NCI-H510A (cell line): ENCODE measurements around the gene PGAM2.

Experiments used
- DNase-seq: peaks from one replicate; lab custom pipeline; 2025; lab: John Stamatoyannopoulos, UW

The PGAM2 gene

DNA sequence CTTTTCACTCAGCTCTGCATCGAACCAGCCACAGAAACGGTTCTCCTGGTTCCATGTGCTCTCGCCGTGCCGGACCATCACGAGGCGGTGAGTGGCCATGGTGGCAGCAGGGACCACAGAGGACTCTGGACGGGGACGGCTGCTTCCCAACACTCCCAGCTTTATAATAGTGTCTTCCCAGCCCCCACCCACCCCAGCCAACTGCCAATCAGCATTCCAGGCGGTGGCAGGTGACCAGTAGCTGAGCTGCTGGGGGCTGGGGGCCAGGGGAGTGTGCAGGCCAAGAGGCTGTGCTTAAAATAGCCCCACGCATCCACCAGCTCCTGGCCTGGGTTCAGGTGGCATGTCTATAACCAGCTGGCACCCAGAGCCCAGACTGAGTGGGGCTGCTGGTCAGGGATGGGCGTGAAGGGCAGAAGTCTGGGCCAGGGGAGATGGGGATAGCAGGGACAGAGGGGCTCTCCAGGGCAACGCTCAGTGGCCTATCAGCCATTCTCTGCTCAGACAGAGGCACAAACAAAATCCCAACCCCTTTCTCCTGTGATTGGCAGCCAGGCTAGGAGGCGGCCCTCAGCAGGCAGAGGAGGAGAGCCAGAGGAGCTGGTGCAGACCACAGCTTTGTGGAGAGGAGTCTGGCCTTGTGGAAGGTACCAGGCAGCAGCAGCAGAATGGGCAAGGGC, at the start of gene PGAM2:
Gene PGAM2 (minus strand): TSS at position 137 of the 680 bp plus-strand sequence. CDS start 38 bp downstream, at position 99.
- peak; percentile 5 for DNase-seq

DNA sequence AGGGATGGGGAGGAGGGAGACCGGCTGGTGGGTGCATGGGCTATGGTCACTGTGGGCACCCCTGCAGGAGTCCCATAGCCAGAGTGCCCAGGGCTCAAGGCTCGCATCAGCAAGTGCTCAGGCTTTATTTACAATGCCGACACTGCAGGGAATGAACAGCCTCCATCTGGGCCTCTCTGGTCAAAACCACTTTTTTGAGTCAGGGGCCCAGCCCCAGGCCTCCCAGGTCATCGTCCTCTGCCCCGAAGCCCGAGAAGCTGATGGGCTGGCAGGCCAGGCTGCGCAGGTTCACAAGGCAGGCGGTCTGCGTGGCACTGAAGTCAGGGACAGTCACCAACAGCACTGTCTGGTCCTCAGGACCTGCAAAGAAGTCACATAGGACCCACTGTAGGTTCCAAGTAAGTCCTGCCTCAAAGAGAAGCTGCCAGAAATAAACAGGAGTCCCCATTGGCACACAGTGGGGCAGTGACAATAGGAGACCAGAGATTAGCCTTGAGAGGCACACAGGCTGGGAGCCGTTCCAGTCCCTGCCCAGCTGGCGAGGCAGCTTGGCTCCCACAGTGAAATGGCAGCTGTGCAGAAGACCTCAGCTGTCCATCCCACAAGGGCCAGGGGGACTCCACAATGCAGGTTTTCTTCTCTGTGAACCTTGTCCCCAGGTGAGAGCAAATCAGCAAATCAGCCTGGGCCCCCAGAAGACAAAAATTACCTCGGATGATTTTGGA, 49.4 kb upstream of the PGAM2 start:
- no peak for DNase-seq

DNA sequence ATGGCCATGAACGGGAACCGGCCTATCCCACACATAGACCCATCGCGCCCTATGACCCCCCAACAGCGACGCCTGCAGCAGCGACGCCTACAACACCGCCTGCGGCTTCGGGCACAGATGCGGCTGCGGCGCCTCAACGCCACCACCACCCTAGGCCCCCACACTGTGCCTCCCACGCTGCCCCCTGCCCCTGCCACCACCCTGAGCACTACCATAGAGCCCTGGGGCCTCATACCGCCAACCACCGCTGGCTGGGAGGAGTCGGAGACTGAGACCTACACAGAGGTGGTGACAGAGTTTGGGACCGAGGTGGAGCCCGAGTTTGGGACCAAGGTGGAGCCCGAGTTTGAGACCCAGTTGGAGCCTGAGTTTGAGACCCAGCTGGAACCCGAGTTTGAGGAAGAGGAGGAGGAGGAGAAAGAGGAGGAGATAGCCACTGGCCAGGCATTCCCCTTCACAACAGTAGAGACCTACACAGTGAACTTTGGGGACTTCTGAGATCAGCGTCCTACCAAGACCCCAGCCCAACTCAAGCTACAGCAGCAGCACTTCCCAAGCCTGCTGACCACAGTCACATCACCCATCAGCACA, 48.5 kb upstream of the PGAM2 start:
- no peak for DNase-seq

DNA sequence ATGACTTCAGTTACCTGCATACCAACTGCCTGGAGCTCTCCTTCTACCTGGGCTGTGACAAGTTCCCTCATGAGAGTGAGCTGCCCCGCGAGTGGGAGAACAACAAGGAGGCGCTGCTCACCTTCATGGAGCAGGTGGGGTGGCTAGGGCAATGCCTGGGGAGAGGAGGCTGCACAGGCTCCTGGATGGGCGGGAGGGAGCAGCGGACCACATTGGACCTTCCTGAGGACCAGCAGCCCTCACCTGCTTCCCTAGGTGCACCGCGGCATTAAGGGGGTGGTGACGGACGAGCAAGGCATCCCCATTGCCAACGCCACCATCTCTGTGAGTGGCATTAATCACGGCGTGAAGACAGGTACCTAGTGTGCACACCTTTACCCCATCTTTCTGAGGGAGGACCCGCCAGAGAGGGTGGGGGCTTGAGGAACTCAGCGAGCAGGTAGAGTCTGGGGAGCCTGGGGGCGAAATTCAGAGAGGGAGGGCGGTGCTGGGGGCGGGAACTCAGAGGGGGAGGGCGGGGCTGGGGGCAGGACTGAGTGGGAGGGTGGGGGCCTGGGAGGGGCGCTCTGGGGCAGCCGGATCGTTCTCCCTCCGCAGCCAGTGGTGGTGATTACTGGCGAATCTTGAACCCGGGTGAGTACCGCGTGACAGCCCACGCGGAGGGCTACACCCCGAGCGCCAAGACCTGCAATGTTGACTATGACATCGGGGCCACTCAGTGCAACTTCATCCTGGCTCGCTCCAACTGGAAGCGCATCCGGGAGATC, 47.8 kb upstream of the PGAM2 start:
- DNase-seq = no peak

DNA sequence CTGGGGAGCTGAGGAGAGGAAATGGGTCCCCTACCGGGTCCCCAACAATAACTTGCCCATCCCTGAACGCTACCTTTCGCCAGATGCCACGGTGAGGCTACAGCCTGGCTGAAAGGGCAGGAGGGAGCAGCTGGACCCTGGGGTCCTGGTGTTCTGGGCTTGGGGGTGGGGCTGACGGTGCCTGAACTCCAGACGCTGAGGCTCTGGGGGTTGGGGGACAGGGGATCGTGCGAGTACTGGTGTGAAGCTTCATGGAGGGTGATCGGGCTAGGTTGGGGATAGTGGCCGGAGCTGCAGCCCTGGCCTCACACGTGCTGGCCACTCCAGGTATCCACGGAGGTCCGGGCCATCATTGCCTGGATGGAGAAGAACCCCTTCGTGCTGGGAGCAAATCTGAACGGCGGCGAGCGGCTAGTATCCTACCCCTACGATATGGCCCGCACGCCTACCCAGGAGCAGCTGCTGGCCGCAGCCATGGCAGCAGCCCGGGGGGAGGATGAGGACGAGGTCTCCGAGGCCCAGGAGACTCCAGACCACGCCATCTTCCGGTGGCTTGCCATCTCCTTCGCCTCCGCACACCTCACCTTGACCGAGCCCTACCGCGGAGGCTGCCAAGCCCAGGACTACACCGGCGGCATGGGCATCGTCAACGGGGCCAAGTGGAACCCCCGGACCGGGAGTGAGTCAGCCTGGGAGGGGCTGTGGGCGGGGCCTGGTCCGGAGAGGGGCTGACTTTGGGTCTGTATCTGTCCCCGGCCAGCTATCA, 47.0 kb upstream of the PGAM2 start:
- DNase-seq = no peak

DNA sequence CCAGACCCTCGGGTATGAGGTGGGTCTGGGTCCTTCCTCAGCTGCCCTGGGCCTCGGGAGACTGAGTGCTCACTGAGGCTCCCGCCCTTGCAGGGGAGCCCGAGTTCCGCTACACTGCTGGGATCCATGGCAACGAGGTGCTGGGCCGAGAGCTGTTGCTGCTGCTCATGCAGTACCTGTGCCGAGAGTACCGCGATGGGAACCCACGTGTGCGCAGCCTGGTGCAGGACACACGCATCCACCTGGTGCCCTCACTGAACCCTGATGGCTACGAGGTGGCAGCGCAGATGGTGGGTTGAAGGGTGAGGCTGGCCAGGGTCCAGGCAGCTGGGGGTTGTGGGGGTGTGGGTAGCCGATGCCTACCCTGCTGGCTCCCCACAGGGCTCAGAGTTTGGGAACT, 46.4 kb upstream of the PGAM2 start:
- no peak for DNase-seq

DNA sequence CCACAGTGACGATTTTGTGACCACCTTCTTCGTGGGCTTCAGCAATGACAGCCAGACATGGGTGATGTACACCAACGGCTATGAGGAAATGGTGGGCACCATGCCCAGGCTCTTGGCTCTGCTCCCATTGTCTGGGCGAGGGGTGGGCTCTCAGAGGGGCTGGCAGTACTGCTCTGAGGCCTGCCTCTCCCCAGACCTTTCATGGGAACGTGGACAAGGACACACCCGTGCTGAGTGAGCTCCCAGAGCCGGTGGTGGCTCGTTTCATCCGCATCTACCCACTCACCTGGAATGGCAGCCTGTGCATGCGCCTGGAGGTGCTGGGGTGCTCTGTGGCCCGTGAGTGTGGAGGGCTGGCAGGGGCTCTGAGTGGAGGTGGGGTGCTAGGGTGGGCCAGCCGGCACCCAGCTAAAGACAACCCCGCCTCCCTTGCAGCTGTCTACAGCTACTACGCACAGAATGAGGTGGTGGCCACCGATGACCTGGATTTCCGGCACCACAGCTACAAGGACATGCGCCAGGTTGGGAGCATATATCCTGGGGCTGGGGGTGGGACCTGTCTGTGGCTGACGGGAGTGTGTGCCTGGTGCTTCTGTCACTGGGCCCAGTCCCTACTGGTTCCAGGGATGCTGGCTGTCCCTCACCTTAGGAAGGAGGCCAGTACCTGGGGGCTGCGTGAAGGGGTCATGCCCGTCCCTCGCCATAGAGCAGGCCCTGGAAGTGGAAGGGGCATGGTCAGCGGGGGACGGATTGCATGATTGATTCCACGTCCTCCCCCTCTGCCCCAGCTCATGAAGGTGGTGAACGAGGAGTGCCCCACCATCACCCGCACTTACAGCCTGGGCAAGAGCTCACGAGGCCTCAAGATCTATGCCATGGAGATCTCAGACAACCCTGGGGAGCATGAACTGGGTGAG, 45.6 kb upstream of the PGAM2 start:
- no peak for DNase-seq

DNA sequence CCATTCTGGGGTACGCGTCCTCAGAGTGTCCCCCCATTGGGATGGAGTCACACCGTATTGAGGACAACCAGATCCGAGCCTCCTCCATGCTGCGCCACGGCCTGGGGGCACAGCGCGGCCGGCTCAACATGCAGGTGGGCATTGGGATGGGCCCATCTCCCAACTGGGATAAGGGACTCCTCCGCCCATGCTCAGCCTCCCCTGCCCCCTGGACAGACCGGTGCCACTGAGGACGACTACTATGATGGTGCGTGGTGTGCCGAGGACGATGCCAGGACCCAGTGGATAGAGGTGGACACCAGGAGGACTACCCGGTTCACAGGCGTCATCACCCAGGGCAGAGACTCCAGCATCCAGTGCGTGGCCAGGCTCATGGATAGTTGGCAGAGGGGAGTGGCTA, 44.6 kb upstream of the PGAM2 start:
- DNase-seq = no peak

DNA sequence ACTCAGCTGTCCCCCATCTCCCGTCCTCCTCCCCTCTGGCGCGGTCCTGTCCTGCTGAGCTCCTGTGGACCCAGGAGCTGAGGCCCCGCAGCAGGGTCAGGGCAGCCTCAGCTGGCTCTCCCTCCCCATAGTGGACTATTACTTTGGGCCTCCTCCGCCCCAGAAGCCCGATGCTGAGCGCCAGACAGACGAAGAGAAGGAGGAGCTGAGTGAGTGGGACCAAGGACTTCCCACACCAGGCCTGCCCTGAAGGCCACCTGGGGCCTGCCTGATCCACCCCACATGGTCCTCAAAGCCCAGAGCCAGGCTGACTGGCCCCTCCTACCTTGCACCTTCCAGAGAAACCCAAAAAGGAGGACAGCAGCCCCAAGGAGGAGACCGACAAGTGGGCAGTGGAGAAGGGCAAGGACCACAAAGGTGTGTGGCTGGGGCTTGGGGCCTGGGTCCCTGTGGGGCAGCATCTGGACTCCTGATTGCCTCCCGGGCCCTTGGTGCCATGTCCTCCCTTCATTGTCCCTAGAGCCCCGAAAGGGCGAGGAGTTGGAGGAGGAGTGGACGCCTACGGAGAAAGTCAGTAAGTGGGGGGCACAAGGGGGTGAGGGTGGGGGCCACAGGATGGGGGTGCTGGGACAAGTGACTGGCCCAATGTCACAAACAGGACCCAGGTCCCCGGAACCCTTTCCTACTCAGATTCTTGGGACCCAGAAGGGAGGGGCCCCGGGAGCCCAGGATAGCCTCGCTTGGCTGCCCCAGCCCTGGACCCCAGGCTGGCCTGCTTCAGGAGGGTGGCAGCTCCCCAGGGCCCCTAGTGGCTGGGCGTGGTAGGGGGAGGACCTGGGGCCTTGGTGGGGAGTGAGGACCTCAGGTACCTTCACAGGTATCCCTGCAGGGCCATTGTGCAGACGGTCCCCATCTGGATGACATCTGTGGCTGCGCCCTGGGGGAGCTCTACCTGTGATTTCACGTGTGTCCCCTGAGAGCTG, 43.7 kb upstream of the PGAM2 start:
- DNase-seq = no peak

DNA sequence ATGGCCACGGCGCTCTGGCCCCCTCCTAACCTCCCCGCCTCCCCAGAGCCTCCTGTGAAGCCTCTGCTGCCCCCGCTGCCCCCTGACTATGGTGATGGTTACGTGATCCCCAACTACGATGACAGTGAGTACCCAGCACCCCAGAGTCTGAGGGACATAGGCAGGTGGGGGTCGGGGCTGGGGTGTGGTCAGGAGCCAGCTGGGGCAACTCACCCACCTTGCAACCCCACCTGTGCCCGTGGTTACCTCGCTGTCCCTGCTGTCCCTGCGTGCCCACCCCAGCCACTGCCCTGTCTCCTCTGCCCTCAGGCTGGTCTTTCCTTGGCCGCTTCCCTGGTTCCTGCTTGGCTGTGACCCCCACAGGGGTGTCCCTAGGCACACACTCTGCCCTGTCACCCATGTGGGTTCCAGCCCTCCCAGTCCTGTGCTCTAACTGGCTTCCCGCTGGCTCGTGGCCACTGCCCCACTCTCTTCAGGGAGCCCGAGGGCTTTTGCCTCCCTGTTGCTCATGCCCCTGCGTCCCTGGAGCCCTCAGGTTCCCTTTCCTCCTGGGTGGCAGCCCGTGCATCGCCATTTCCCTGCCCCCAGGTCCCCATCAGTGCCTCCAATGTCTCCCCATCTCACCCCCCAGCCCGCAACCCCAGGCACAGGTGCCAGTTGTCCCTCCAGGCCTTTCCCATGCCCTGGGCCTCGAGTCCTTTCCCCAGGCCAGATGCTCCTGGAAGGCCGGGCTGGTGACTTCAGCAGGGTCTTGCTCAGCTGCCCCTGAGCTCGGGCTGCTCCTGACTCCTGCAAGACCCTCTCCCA, 42.8 kb upstream of the PGAM2 start:
- DNase-seq = no peak

DNA sequence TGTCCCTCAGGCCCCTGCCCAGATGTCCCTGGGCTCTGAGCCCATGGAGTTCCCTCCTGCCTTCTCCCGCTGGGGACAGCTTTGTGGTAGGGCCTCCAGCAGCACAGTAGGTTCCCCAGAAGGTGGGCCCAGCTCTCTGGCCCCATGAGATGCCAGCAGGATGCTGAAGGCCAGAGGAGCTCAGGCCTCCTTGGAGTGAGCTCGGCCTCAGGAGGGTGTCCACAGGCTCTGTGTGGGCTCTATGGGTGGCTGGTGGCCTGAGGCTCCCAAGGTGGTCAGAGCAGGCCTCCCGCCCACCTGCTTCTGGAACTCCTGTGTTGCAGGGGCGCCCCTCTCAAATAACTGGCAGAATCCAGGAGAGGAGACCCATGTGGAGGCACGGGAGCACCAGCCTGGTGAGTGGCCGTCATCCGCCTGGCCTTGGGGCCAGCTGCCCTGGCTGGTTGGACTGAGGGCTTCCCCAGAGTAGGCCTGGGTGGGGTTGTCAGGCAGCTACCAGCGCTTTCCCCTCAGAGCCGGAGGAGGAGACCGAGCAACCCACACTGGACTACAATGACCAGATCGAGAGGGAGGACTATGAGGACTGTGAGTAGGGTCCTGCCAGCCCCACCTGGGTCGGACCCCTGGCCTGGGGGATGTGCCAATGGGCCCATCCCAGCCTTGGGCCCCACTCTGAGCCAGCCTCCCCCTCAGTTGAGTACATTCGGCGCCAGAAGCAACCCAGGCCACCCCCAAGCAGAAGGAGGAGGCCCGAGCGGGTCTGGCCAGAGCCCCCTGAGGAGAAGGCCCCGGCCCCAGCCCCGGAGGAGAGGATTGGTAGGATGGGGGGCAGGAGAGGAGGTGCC, 42.0 kb upstream of the PGAM2 start:
- DNase-seq = no peak

DNA sequence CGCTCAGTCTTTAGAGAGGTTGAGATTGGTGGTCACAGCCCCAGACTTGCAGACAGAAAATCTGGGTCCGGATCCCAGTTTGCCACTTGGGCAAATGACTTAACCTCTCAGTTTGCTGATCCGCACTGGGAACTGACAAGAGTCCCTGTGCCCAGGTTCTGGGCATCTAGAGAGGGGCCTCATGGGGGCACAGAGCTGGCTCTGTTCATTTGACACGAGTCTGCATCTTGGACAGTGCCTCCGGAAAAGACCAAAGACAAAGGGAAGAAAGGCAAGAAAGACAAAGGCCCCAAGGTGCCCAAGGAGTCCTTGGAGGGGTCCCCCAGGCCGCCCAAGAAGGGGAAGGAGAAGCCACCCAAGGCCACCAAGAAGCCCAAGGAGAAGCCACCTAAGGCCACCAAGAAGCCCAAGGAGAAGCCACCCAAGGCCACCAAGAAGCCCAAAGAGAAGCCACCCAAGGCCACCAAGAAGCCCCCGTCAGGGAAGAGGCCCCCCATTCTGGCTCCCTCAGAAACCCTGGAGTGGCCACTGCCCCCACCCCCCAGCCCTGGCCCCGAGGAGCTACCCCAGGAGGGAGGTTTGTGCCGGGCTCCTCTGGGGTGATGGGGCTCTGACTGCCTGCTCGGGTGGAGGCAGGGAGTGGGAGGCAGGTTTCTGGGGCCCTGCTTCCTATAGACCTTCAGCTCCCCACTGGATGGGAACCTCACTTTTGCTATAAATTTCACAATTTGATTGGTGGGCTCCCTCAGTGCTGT, 41.1 kb upstream of the PGAM2 start:
- DNase-seq = no peak

DNA sequence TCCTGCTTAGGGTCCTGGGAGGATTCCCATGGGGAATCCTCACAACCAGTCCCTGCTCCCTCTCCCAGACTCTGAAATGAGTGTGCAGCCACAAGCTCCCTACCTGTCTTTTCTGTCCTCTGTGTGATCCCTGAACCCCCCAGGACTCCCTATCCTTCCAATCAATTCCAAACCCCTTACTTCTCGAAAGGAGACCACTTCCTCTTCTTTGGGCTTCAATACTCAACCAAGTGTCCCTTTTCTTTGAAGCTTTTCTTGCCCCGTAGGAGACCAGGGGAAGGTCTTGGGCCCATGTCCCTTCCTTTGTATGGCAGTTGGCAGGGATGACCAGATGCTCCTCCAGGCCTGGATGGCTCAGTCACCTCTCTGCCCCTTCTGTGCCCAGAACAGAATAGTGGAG, 40.5 kb upstream of the PGAM2 start:
- DNase-seq = no peak

DNA sequence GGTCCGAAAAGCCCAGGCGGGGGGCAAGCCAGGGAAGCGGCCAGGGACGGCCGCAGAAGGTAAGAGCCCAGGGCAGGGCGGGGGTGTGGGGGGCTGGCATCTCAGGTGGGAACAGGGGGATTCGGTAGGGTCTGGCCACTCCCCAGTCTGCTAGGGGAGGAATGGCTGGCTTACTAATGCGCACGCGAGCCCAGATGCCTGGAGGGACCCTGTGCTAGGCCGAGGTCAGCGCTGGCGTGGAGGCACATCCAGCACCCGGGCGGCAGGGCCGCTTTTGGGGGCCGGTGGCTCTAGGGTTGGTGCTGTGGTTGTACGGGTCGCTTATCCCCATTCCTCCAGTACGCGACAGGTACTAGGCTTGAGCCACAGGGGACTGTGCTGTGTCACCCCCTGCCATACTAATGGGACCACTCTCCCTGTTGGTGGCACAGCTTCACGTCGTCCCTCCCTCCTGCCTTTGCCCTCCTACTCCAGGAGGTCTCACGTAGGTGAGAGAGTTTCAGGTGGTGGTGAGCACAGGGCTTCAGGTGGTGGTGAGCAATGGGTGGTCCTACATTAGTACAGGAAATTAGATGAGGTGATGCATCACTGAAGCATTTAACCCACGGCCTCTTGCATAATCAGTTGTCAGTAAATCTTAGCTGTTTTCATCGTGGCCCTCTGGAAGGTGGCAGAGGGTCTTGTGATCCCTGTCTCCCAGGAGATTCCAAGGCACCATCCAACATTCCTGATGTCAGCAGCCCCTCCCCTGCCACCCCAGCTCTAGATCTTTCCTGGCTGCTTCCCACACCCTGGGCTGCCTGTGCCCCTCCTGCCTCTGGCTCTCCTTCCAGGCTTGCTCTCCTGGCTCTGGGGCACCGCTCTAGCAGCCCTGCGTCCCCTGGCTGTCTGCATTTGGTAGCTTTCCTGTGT, 39.7 kb upstream of the PGAM2 start:
- DNase-seq = no peak

DNA sequence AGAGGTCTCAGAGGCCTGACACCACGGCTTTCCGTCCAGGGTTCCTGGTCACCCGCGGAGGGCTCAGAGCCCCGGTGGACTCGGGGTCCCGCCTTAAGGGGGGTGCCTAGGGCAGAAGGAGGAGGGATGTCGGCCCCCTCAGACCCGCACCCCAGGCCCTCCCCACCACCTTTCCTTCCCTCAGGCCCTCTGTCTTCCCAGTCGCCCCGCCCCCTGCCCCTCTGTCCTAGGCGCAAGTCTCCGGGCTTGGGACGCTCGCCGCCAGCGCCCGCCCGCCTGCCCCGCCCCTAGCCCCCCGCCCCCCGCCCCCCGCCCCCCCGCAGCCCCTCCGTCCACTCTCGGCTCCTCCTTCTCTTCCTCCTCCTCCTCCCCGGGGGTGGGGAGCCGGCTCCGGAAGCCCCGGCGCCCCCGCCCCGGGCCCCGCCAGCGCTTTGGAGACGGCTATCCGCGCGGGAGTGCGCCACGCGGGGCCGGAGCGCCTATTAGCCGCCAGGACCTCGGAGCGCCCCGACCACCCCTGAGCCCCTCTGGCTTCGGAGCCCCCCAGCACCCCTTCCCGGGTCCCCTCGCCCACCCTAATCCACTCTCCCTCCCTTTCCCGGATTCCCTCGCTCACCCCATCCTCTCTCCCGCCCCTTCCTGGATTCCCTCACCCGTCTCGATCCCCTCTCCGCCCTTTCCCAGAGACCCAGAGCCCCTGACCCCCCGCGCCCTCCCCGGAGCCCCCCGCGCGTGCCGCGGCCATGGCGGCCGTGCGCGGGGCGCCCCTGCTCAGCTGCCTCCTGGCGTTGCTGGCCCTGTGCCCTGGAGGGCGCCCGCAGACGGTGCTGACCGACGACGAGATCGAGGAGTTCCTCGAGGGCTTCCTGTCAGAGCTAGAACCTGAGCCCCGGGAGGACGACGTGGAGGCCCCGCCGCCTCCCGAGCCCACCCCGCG, 38.8 kb upstream of the PGAM2 start, which contains the start of gene AEBP1:
Gene AEBP1 (plus strand): TSS at position 423 of the 937 bp plus-strand sequence. CDS start 321 bp downstream, at position 744.
- DNase-seq = no peak
